K562 (cell line): ENCODE data around the gene SLC7A6OS. TPM values are rescaled to one million over a fixed set of nuclear protein-coding genes. Genes with fewer than 3 reads are reported as not detected.

Experiments
- ATAC-seq: fragments of 200-7000 bp; cut with Tn5 transposase; 3 replicates; pipeline ENCODE4 v1.9.1; 2020; ENCODE audit warnings: moderate library complexity
- BruUV-seq: library from RNA; stranded (reverse); fragments of 400-500 nt; replicated peaks from 2 replicates; lab custom pipeline; 2021; lab: Mats Ljungman, UMichigan
- CTCF ChIA-PET: fragments of 300-600 bp; formaldehyde crosslinking; extraction: SDS; loops from one replicate; lab custom pipeline; 2021; ENCODE audit warnings: low intra/inter-chr PET ratio; lab: Yijun Ruan, JAX
- POLR2A ChIA-PET: fragments of 300-600, 350-650 bp; sonication (Branson Sonifier 250); formaldehyde crosslinking; extraction: SDS; loops from one replicate; lab custom pipeline; 2021; ENCODE audit warnings: antibody characterized with exemption, inconsistent platforms; lab: Yijun Ruan, JAX
- DNase-seq, 4 experiments: peaks; one replicate each; pipeline versions ENCODE4 v3.0.0 to v3.0.0-alpha.2; 2011 to 2018; ENCODE audit warnings: low spot score in 3 of 4, mixed read lengths in 3 of 4; ENCODE audit errors: extremely low read depth in 1 of 4
- FAIRE-seq: peaks from 2 replicates; lab custom pipeline; 2011; peaks lifted over from hg19 to GRCh38; lab: Jason Lieb, UNC
- H2AFZ ChIP-seq: 2 replicates; pipeline ENCODE4 v1.6.0; 2011; ENCODE audit warnings: low read depth, low read length, control low read depth, inconsistent platforms
- H3K27ac ChIP-seq: fragments of 200-600 bp; 3 replicates; pipeline ENCODE4 v1.8.0; 2011; ENCODE audit warnings: low read depth, mild to moderate bottlenecking, control low read depth, inconsistent platforms, low read length, moderate library complexity, mixed read lengths; ENCODE audit errors: extremely low read depth
- H3K27me3 ChIP-seq, 2 experiments: fragments of 300-600 bp in 1 of 2; 2 replicates in 1 of 2; 3 replicates in 1 of 2; pipeline versions ENCODE4 v1.6.0 to v1.8.0; 2011; ENCODE audit warnings: inconsistent platforms in 2 of 2, low read length in 2 of 2, mild to moderate bottlenecking in 1 of 2, mixed read lengths in 1 of 2, moderate library complexity in 1 of 2; ENCODE audit not compliant: control insufficient read depth in 2 of 2, insufficient read depth in 2 of 2
- H3K36me3 ChIP-seq: fragments of 300-600 bp; 3 replicates; pipeline ENCODE4 v1.8.0; 2011; ENCODE audit warnings: mild to moderate bottlenecking, low read length, inconsistent platforms; ENCODE audit not compliant: control insufficient read depth, insufficient read depth
- H3K4me1 ChIP-seq, 2 experiments: fragments of 200-600 bp in 1 of 2; replicated peaks in 1 of 2; 2 replicates in 1 of 2; 3 replicates in 1 of 2; pipeline versions ENCODE4 v1.5.1 to v1.8.0; 2011; ENCODE audit warnings: inconsistent platforms in 2 of 2, low read length in 2 of 2, mild to moderate bottlenecking in 1 of 2, mixed read lengths in 1 of 2, moderate library complexity in 1 of 2; ENCODE audit not compliant: control insufficient read depth in 2 of 2, insufficient read depth in 2 of 2
- H3K4me2 ChIP-seq: 2 replicates; pipeline ENCODE4 v1.6.1; 2011; ENCODE audit warnings: low read length, control low read depth, inconsistent platforms, mixed read lengths; ENCODE audit not compliant: insufficient read depth
- H3K4me3 ChIP-seq: fragments of 200-600 bp; sonication (generic), shearing (Covaris generic); 2 replicates; pipeline ENCODE4 v1.5.1; 2016; ENCODE audit warnings: control low read depth, inconsistent platforms
- H3K79me2 ChIP-seq: fragments of 200-600 bp; 3 replicates; pipeline ENCODE4 v1.8.0; 2011; ENCODE audit warnings: low read length, inconsistent platforms; ENCODE audit not compliant: control insufficient read depth, insufficient read depth
- H3K9ac ChIP-seq, 2 experiments: 2 replicates each; pipeline versions ENCODE4 v1.6.0 to v1.6.1; 2011; ENCODE audit warnings: low read depth in 2 of 2, low read length in 2 of 2, control low read depth in 1 of 2, inconsistent platforms in 1 of 2, mild to moderate bottlenecking in 1 of 2, mixed read lengths in 1 of 2; ENCODE audit not compliant: insufficient read depth in 1 of 2
- H3K9me1 ChIP-seq: one replicate; pipeline ENCODE4 v1.6.0; 2011; ENCODE audit warnings: inconsistent platforms, mild to moderate bottlenecking, low read length, moderate library complexity; ENCODE audit not compliant: control insufficient read depth, insufficient read depth
- H3K9me3 ChIP-seq: replicated peaks from 2 replicates; pipeline ENCODE4 v1.5.1; 2011; ENCODE audit warnings: low read depth, low read length, inconsistent platforms; ENCODE audit not compliant: control insufficient read depth, insufficient read depth
- H4K20me1 ChIP-seq: replicated peaks from 2 replicates; pipeline ENCODE4 v1.6.1; 2011; ENCODE audit warnings: low read length, inconsistent platforms, mixed read lengths; ENCODE audit not compliant: control insufficient read depth, insufficient read depth
- BCLAF1 ChIP-seq, 2 experiments: fragments of 450-650 bp in 1 of 2; IDR thresholded peaks; 2 replicates each; pipeline ENCODE4 v1.6.1; 2011 to 2017; ENCODE audit warnings: low read depth in 2 of 2, antibody characterized with exemption in 1 of 2, borderline replicate concordance in 1 of 2, low read length in 1 of 2, mild to moderate bottlenecking in 1 of 2, mixed read lengths in 1 of 2; ENCODE audit not compliant: control insufficient read depth in 1 of 2
- CEBPB ChIP-seq: fragments of 450-650 bp; IDR thresholded peaks from 2 replicates; pipeline ENCODE4 v1.6.1; 2016; ENCODE audit warnings: missing genetic modification characterization, missing compliant biosample characterization
- CEBPG ChIP-seq, 3 experiments: fragments of 200-800 bp in 1 of 3; sonication (Bioruptor generic) in 1 of 3; sonication (generic) in 1 of 3; formaldehyde crosslinking in 1 of 3; IDR thresholded peaks in 2 of 3; conservative IDR thresholded peaks in 1 of 3; 2 replicates each; pipeline versions ENCODE4 v1.6.1 to v1.8.0; 2016 to 2022; ENCODE audit warnings: missing compliant biosample characterization in 2 of 3, missing genetic modification characterization in 2 of 3, mild to moderate bottlenecking in 1 of 3, missing genetic modification reagents in 1 of 3
- CHCHD3 ChIP-seq: fragments of 250-450 bp; sonication (Bioruptor Pico); IDR thresholded peaks from 2 replicates; pipeline ENCODE4 v2.1.2; 2022; ENCODE audit warnings: mild to moderate bottlenecking
- FOXJ2 ChIP-seq: fragments of 200-800 bp; sonication (Bioruptor generic); IDR thresholded peaks from 2 replicates; pipeline ENCODE4 v1.6.1; 2016; ENCODE audit warnings: missing genetic modification characterization, missing compliant biosample characterization
- GABPA ChIP-seq: fragments of 200-800 bp; sonication (Bioruptor generic); conservative IDR thresholded peaks from 2 replicates; pipeline ENCODE4 v1.6.1; 2016; ENCODE audit warnings: low read depth, missing genetic modification characterization, missing compliant biosample characterization
- PTTG1 ChIP-seq: fragments of 450-650 bp; IDR thresholded peaks from 2 replicates; pipeline ENCODE4 v1.6.1; 2016; ENCODE audit warnings: low read depth, mild to moderate bottlenecking, missing genetic modification characterization, missing compliant biosample characterization
- SMAD1 ChIP-seq: fragments of 150-350 bp; IDR thresholded peaks from 2 replicates; pipeline ENCODE4 v1.6.1; 2014; ENCODE audit warnings: low read length, low read depth; ENCODE audit not compliant: partially characterized antibody
- TRIM28 ChIP-seq: fragments of 450-650 bp; IDR thresholded peaks from 2 replicates; pipeline ENCODE4 v1.6.1; 2017
- WGBS: fragments of 100-300 bp; shearing (Covaris generic); methylation state at CpG from one replicate; pipeline ENCODE4 v1.1.6; 2016; ENCODE audit warnings: low coverage, mixed read lengths; ENCODE audit not compliant: insufficient coverage; ENCODE audit errors: missing lambda C conversion rate; 5-methylcytosine and 5-hydroxymethylcytosine counted together
- in situ Hi-C: fragments of 300-500 bp; cut with MboI; formaldehyde crosslinking; loops from 4 replicates; pipeline ENCODE4 v1.15.0; 2018; ENCODE audit warnings: inconsistent platforms, mixed read lengths
- intact Hi-C: fragments of 100-400 bp; cut with micrococcal nuclease; formaldehyde crosslinking; loops from 2 replicates; pipeline ENCODE4 v1.14.2; 2022
- polyA plus RNA-seq, 8 experiments: library from polyadenylated mRNA; depleted of rRNA in 4 of 8; stranded (reverse) in 5 of 8; unstranded in 3 of 8; fragments of >200 nt; fragmentation: Nextera tagmentation in 2 of 8; fragmentation: Illumina TruSeq in 1 of 8; extraction: Ambion mirVana in 2 of 8; extraction: Trizol in 1 of 8; gene quantifications; 2 replicates each; pipeline versions ENCODE4 v1.2.1 to v1.2.3, GENCODE V29; 2011 to 2014; ENCODE audit warnings: inconsistent platforms in 1 of 8, missing spikeins in 1 of 8
- total RNA-seq, 7 experiments: library from RNA; depleted of rRNA in 6 of 7; stranded (reverse); fragments of >200 nt in 6 of 7; fragmentation: Illumina TruSeq in 2 of 7; extraction: Trizol in 2 of 7; gene quantifications; 2 replicates each; pipeline versions ENCODE4 v1.2.1 to v1.2.3, GENCODE V29; 2011 to 2021; ENCODE audit warnings: low replicate concordance in 1 of 7
- TF ChIP-seq, protein P1 (sequence below): fragments of 450-650 bp; IDR thresholded peaks from 2 replicates; pipeline ENCODE4 v1.6.1; 2017; ENCODE audit warnings: antibody characterized with exemption, mild to moderate bottlenecking

SLC7A6OS gene
- total and polyA plus RNA-seq, 9 of the 15 experiments (the other 6 are each of a cell fraction or from before 2014, with no cell fraction given), result 2.7 to 23.6 (median 17.2) TPM

- no peak for ATAC-seq
- Histone ChIP-seq H4K20me1 (peaks cover 24% of the 10 kb centered on the region), H3K9me3 (no peaks in the 10 kb centered on the region), H3K4me1 (peaks cover 0 to 9% of the 10 kb centered on the region in 2 experiments; a peak in 1 of 5 replicates), H3K4me3 (no peak overlapping the region), H3K36me3 (peaks cover 65% of the 10 kb centered on the region), H3K9ac (no peak overlapping the region), H2AFZ (no peak overlapping the region), H3K27me3 (no peaks in the 10 kb centered on the region), H3K27ac (no peak overlapping the region), H3K4me2 (no peak overlapping the region), H3K79me2 (peaks cover 53% of the 10 kb centered on the region), H3K9me1 (no peaks in the 10 kb centered on the region)
- BruUV-seq, result no TSS peak
- CTCF ChIA-PET, result no interaction called here
- DNase-seq, result no peak
- in situ Hi-C loops, result no loop called here
- POLR2A ChIA-PET, result interaction anchor here (0.6 to 1.5 kb wide), 7 partner anchors 9 to 207 kb away, joined by 3 to 8 read pairs (median 3); partner anchors contain the start of genes PRMT7, SLC7A6 and SLC7A6OS
- TF ChIP-seq CHCHD3 (CRISPR knock-in tag), result no peak
- TF ChIP-seq CEBPB (tag), result peak; percentile 36
- no peak for TF ChIP-seq BCLAF1 (IDR thresholded peaks at IDR 0.05; ENCODE audit: borderline replicate concordance in 1 of 2, control insufficient read depth in 1 of 2, low read depth in 2 of 2, low read length in 1 of 2)
- no peak for TF ChIP-seq PTTG1 (tag)
- TF ChIP-seq CEBPG (CRISPR knock-in tag; IDR thresholded peaks at IDR 0.05), result no peak
- TF ChIP-seq CEBPG (tag; conservative IDR thresholded peaks at IDR 0.05 in 1 of 2, IDR thresholded peaks at IDR 0.05 in 1 of 2), result 0 out of 4 replicates have a peak, but pooled peaks of 1 of the 2 experiments have one; percentile 7
- TF ChIP-seq, protein P1, sequence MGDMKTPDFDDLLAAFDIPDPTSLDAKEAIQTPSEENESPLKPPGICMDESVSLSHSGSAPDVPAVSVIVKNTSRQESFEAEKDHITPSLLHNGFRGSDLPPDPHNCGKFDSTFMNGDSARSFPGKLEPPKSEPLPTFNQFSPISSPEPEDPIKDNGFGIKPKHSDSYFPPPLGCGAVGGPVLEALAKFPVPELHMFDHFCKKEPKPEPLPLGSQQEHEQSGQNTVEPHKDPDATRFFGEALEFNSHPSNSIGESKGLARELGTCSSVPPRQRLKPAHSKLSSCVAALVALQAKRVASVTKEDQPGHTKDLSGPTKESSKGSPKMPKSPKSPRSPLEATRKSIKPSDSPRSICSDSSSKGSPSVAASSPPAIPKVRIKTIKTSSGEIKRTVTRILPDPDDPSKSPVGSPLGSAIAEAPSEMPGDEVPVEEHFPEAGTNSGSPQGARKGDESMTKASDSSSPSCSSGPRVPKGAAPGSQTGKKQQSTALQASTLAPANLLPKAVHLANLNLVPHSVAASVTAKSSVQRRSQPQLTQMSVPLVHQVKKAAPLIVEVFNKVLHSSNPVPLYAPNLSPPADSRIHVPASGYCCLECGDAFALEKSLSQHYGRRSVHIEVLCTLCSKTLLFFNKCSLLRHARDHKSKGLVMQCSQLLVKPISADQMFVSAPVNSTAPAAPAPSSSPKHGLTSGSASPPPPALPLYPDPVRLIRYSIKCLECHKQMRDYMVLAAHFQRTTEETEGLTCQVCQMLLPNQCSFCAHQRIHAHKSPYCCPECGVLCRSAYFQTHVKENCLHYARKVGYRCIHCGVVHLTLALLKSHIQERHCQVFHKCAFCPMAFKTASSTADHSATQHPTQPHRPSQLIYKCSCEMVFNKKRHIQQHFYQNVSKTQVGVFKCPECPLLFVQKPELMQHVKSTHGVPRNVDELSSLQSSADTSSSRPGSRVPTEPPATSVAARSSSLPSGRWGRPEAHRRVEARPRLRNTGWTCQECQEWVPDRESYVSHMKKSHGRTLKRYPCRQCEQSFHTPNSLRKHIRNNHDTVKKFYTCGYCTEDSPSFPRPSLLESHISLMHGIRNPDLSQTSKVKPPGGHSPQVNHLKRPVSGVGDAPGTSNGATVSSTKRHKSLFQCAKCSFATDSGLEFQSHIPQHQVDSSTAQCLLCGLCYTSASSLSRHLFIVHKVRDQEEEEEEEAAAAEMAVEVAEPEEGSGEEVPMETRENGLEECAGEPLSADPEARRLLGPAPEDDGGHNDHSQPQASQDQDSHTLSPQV, result no peak
- TF ChIP-seq FOXJ2 (tag), result no peak
- no peak for TF ChIP-seq TRIM28
- no peak for TF ChIP-seq GABPA (tag)
- no peak for TF ChIP-seq SMAD1
- 94% methylated on average over 4 of the region's 5 CpGs for WGBS
- intact Hi-C loops, result no loop called here
- FAIRE-seq, result no peak
Observed at GRCh38 chr16:68273459-68273858, 37.3 kb downstream of the SLC7A6OS start.
